Measurements from ENCODE around the gene ANAPC13. TPM values are rescaled to one million over a fixed set of nuclear protein-coding genes. Genes with fewer than 3 reads are reported as not detected.

ANAPC13 gene
- 10 to 100 TPM; 12.9 to 16.8 TPM for total RNA-seq
- 42.0 TPM for polyA plus RNA-seq (2013, experiment 1 of 2)
- 38.7 TPM for polyA plus RNA-seq (2013, experiment 2 of 2)
- 10.2 to 54.8 (median 26.9) reads per million in 172 experiments for total RNA-seq

DNA sequence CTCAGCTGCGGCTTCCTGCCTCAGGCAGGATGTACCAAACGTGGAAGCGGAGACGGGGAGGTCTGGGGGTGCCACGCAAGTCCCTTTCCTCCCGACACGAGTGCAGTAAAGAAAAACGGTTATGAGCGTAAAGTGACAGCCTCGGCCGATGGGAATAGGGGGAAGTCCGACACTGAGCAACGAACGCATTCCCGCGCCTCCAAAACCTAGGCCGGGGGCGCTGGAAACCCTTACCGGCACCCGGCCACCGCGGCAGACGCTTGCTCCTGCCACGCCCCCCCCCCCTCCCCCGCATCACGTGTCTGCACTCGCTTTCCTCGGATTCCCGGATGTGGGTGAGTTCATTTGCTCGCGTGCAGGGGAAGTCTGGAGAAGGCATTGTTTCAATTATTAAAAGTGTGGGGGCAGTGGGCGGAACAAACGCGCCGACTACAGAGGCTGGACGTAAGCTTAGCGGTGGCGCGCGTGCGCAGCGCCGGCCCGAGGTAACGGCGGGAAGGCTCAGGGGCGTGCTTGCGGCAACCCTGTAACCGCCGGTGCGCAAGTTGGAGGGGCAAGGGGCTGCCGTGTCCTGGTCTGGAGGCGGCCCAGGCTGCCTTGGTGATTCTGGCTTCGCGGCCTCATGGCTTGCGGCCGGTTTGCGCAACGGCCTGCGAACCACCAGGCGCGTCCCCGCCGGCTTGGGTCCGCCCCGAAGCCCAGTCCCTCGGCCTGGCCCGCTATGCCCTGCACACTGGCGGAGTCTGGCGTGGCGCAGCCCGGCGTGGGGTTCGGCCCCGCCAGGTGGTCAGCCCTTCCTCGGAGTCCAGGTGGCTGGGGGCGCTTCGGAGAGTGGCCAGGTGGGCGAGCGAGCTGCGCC lies at the start of gene ANAPC13, which contains the start of gene CEP63:
Gene ANAPC13, minus strand, starts transcription at position 268 of the 859 bp plus-strand sequence. CDS start 3,081 bp downstream, outside the sequence.
Gene CEP63, plus strand, starts transcription at position 340 of the 859 bp plus-strand sequence. CDS start 9,264 bp downstream, outside the sequence.
- peak within 1 kb of the TSS; percentile 98 for H3K27ac Mint-ChIP-seq
- no peak for TF ChIP-seq CTCF (IDR thresholded peaks at IDR 0.05)

GRCh38 chr3:134535186-134535970 lies 49.6 kb upstream of the ANAPC13 start:
- Mint-ChIP-seq H3K27me3 (no peaks in the 10 kb centered on the region), H3K27ac (no peak overlapping the region), H3K9me3 (no peaks in the 10 kb centered on the region), H3K4me1 (ENCODE audit: low read depth) (no peaks in the 10 kb centered on the region), H3K36me3 (ENCODE audit: low read depth) (peaks cover 13% of the 10 kb centered on the region), H3K4me3 (no peak overlapping the region)
- CTCF ChIA-PET, result no interaction called here
- Histone ChIP-seq H3K4me3 (ENCODE audit: low read length) (no peak overlapping the region), H3K27ac (ENCODE audit: low read depth in 1 of 2, low read length in 2 of 2) (no peak overlapping the region), H3K9me3 (ENCODE audit: control insufficient read depth in 1 of 2, insufficient read depth in 1 of 2, low read length in 2 of 2) (no peaks in the 10 kb centered on the region), H3K4me1 (ENCODE audit: insufficient read depth, low read length) (no peaks in the 10 kb centered on the region), H3K36me3 (ENCODE audit: insufficient read depth, low read length) (peaks cover 44% of the 10 kb centered on the region), H3K27me3 (ENCODE audit: control insufficient read depth in 1 of 2, insufficient read depth in 2 of 2, low read length in 2 of 2) (no peaks in the 10 kb centered on the region)
- ATAC-seq (ENCODE audit: poor library complexity) (no peak), DNase-seq (no peak)
- TF ChIP-seq CTCF (IDR thresholded peaks at IDR 0.05), result no peak
- intact Hi-C loops (cut with DNase I, micrococcal nuclease), result no loop called here
- POLR2A ChIA-PET, result no interaction called here

More for the DNA sequence above, at the start of gene ANAPC13, which contains the start of gene CEP63:
- DNase-seq, result peak; percentile 84 to 99 (median 90)
- peak within 1 kb of the TSS; percentile 96 for H3K4me3 ChIP-seq (ENCODE audit: low read length)
- Mint-ChIP-seq H3K9me3 (no peaks in the 10 kb centered on the region), H3K27me3 (no peaks in the 10 kb centered on the region), H3K4me3 (peak within 1 kb of the TSS; percentile 100), H3K4me1 (ENCODE audit: low read depth) (peaks cover 71% of the 10 kb centered on the region), H3K36me3 (ENCODE audit: low read depth) (peaks cover 50% of the 10 kb centered on the region)
- peaks cover 20% of the 10 kb centered on the region for H3K36me3 ChIP-seq (ENCODE audit: insufficient read depth, low read length)
- ATAC-seq (ENCODE audit: poor library complexity), result peak; percentile 76
- peaks cover 29% of the 10 kb centered on the region for H3K4me1 ChIP-seq (ENCODE audit: insufficient read depth, low read length)
- H3K9me3 ChIP-seq (ENCODE audit: control insufficient read depth in 1 of 2, insufficient read depth in 1 of 2, low read length in 2 of 2), result no peaks in the 10 kb centered on the region
- ChIA-PET CTCF (interaction anchor here (0.5 to 2.9 kb wide), 3 partner anchors 12 to 273 kb away, joined by 3 to 11 read pairs (median 6); no protein-coding TSS in a partner anchor), POLR2A (interaction anchor here (0.5 to 3.6 kb wide), 16 partner anchors 9 to 1763 kb away, joined by 3 to 23 read pairs (median 6); partner anchors contain the start of genes CDV3, MSL2, RYK and SRPRB)
- intact Hi-C loops (cut with DNase I, micrococcal nuclease), result loop anchor here (2.0 to 5.0 kb wide), 5 partner anchors 235 to 1824 kb away; partner anchors contain the start of genes CDV3 (in 2 of the 2), NPHP3 (in 2 of the 2), RYK (in 2 of the 2) and TOPBP1 (in 1 of the 2)
- H3K27ac ChIP-seq (ENCODE audit: low read depth in 1 of 2, low read length in 2 of 2), result peak within 1 kb of the TSS; percentile 86 to 95
- H3K27me3 ChIP-seq (ENCODE audit: control insufficient read depth in 1 of 2, insufficient read depth in 2 of 2, low read length in 2 of 2), result no peaks in the 10 kb centered on the region

GRCh38 chr3:134533493-134533892 lies 47.7 kb upstream of the ANAPC13 start:
- POLR2A ChIA-PET, result no interaction called here

More at GRCh38 chr3:134533493-134533892, 47.7 kb upstream of the ANAPC13 start:
- Histone ChIP-seq H3K27ac (ENCODE audit: low read depth in 1 of 2, low read length in 2 of 2) (no peak overlapping the region), H3K4me1 (ENCODE audit: insufficient read depth, low read length) (no peaks in the 10 kb centered on the region), H3K27me3 (ENCODE audit: control insufficient read depth in 1 of 2, insufficient read depth in 2 of 2, low read length in 2 of 2) (no peaks in the 10 kb centered on the region), H3K4me3 (ENCODE audit: low read length) (no peak overlapping the region), H3K36me3 (ENCODE audit: insufficient read depth, low read length) (peaks cover 37% of the 10 kb centered on the region), H3K9me3 (ENCODE audit: control insufficient read depth in 1 of 2, insufficient read depth in 1 of 2, low read length in 2 of 2) (no peaks in the 10 kb centered on the region)
- no peak overlapping the region for H3K27ac Mint-ChIP-seq
- no peak overlapping the region for H3K4me3 Mint-ChIP-seq
- DNase-seq, result no peak
- no peaks in the 10 kb centered on the region for H3K4me1 Mint-ChIP-seq (ENCODE audit: low read depth)
- no peak for TF ChIP-seq CTCF (IDR thresholded peaks at IDR 0.05)
- ATAC-seq (ENCODE audit: poor library complexity), result no peak
- CTCF ChIA-PET, result no interaction called here
- H3K27me3 Mint-ChIP-seq, result no peaks in the 10 kb centered on the region
- intact Hi-C loops (cut with DNase I, micrococcal nuclease), result no loop called here
- no peaks in the 10 kb centered on the region for H3K9me3 Mint-ChIP-seq
- H3K36me3 Mint-ChIP-seq (ENCODE audit: low read depth), result peaks cover 8% of the 10 kb centered on the region

Data from CD4-positive, alpha-beta T cell (primary cell).